Sigmoid colon (tissue), 7 donors: ENCODE results near the gene UNC119. TPM values are rescaled to one million over a fixed set of nuclear protein-coding genes. Genes with fewer than 3 reads are reported as not detected.

Experiments
- DNase-seq: peaks from one replicate; pipeline ENCODE4 v3.0.0-alpha.2; 2019
- H3K27ac ChIP-seq, 4 donors: fragments of 200-600 bp; sonication (generic); one replicate each; pipeline ENCODE4 v1.5.1; 2016 to 2019; ENCODE audit warnings: mild to moderate bottlenecking in 1 of 4
- H3K27me3 ChIP-seq, 3 donors: fragments of 200-600 bp; sonication (generic); one replicate each; pipeline ENCODE4 v1.5.1; 2019; ENCODE audit warnings: mild to moderate bottlenecking in 1 of 3
- H3K36me3 ChIP-seq, 4 donors: fragments of 200-600 bp; sonication (generic); one replicate each; pipeline ENCODE4 v1.5.1; 2016 to 2019
- H3K4me1 ChIP-seq, 4 donors: fragments of 200-600 bp; sonication (generic); one replicate each; pipeline ENCODE4 v1.5.1; 2017 to 2019
- H3K4me3 ChIP-seq, 4 donors: fragments of 200-600 bp; sonication (generic); one replicate each; pipeline ENCODE4 v1.5.1; 2017 to 2019; ENCODE audit warnings: mild to moderate bottlenecking in 2 of 4, moderate library complexity in 1 of 4
- H3K9me3 ChIP-seq, 4 donors: fragments of 200-600 bp in 3 of 4; sonication (generic) in 3 of 4; one replicate each; pipeline versions ENCODE4 v1.5.1 to v1.6.1; 2013 to 2019
- CTCF ChIP-seq, 4 experiments: fragments of 450-650 bp in 3 of 4; fragments of 200-600 bp in 1 of 4; IDR thresholded peaks; one replicate each; pipeline ENCODE4 v1.5.1; 2016 to 2019; ENCODE audit warnings: antibody characterized with exemption in 4 of 4, mild to moderate bottlenecking in 3 of 4, moderate library complexity in 2 of 4
- EP300 ChIP-seq, 4 donors: sonication (generic); formaldehyde crosslinking; IDR thresholded peaks; one replicate each; pipeline ENCODE4 v1.6.1; 2017; ENCODE audit warnings: antibody characterized with exemption in 4 of 4
- POLR2A ChIP-seq, 2 donors: fragments of 450-650 bp; IDR thresholded peaks; one replicate each; pipeline ENCODE4 v1.6.1; 2016; ENCODE audit warnings: antibody characterized with exemption in 2 of 2, mild to moderate bottlenecking in 2 of 2, moderate library complexity in 2 of 2
- POLR2AphosphoS5 ChIP-seq, 4 donors: sonication (generic); formaldehyde crosslinking; IDR thresholded peaks; one replicate each; pipeline ENCODE4 v1.6.1; 2017; ENCODE audit warnings: antibody characterized with exemption in 4 of 4
- WGBS, 2 donors: extraction: QIAGEN DNeasy Blood & Tissue Kit; methylation state at CpG; one replicate each; pipeline ENCODE4 v1.1.7; 2013; 5-methylcytosine and 5-hydroxymethylcytosine counted together
- intact Hi-C: fragments of 100-400 bp; cut with DNase I; formaldehyde crosslinking; loops from one replicate; pipeline ENCODE4 v1.15.1; 2023
- polyA plus RNA-seq, 3 donors: library from polyadenylated mRNA; stranded (reverse); fragments of 200-250 nt; gene quantifications; one replicate each; pipeline ENCODE4 v1.2.3, GENCODE V29; 2013
- total RNA-seq, 4 donors: library from RNA; depleted of rRNA; stranded (reverse); fragments of >200 nt; gene quantifications; one replicate each; pipeline ENCODE4 v1.1.0, GENCODE V29; 2016
- donor health status: healthy with polysubstance abuse.
- donor health status: Bipolar disorder and iron deficiency.
- donor health status: healthy.

UNC119 gene
- total and polyA plus RNA-seq, 7 donors = 20.7 to 35.8 (median 24.3) TPM

- no peaks in the 10 kb centered on the region for H3K9me3 ChIP-seq
- H3K27me3 ChIP-seq = no peaks in the 10 kb centered on the region
- H3K36me3 ChIP-seq = peaks cover 25 to 66% (median 36%) of the 10 kb centered on the region in 4 donors
- H3K4me3 ChIP-seq = no peak overlapping the region
- 96 to 98% methylated on average over 3 of the region's 3 CpGs for WGBS, 2 donors
- TF ChIP-seq POLR2A (IDR thresholded peaks at IDR 0.05) (no peak), POLR2AphosphoS5 (IDR thresholded peaks at IDR 0.05) (no peak), CTCF (IDR thresholded peaks at IDR 0.05) (no peak), EP300 (IDR thresholded peaks at IDR 0.05) (no peak)
- intact Hi-C loops = no loop called here
- H3K27ac ChIP-seq = no peak overlapping the region
- DNase-seq = no peak
- peaks cover 0 to 22% (median 18%) of the 10 kb centered on the region in 4 donors for H3K4me1 ChIP-seq
These were observed 2.6 kb upstream of the UNC119 start for GRCh38 chr17:28555022-28555421.

GRCh38 chr17:28554565-28554964 is 2.1 kb upstream of the UNC119 start:
- Histone ChIP-seq H3K4me3 (no peak overlapping the region), H3K4me1 (peaks cover 0 to 27% (median 18%) of the 10 kb centered on the region in 4 donors), H3K27me3 (no peaks in the 10 kb centered on the region), H3K27ac (no peak overlapping the region), H3K36me3 (peaks cover 21 to 62% (median 32%) of the 10 kb centered on the region in 4 donors), H3K9me3 (no peaks in the 10 kb centered on the region)
- intact Hi-C loops = loop anchor here (5.0 kb wide), 2 partner anchors 43 to 58 kb away; partner anchors contain the start of genes RSKR and SPAG5
- no peak for TF ChIP-seq POLR2A (IDR thresholded peaks at IDR 0.05)
- no peak for TF ChIP-seq POLR2AphosphoS5 (IDR thresholded peaks at IDR 0.05)
- TF ChIP-seq EP300 (IDR thresholded peaks at IDR 0.05) = no peak
- no peak for TF ChIP-seq CTCF (IDR thresholded peaks at IDR 0.05)
- DNase-seq = no peak
- 82 to 98% methylated on average over 6 of the region's 6 CpGs for WGBS, 2 donors

- Histone ChIP-seq H3K9me3 (no peaks in the 10 kb centered on the region), H3K27me3 (no peaks in the 10 kb centered on the region), H3K4me3 (peak overlapping the region in 3 of 4 donors; percentile 92 to 96 (median 96)), H3K36me3 (peaks cover 12 to 47% (median 30%) of the 10 kb centered on the region in 4 donors), H3K4me1 (peaks cover 0 to 27% (median 20%) of the 10 kb centered on the region in 4 donors), H3K27ac (peak overlapping the region; percentile 75 to 83 (median 79))
- DNase-seq = no peak
- intact Hi-C loops = loop anchor here (5.0 kb wide), 2 partner anchors 44 to 59 kb away; partner anchors contain the start of genes RSKR and SPAG5
- 92 to 94% methylated on average over 5 of the region's 5 CpGs for WGBS, 2 donors
- TF ChIP-seq EP300 (IDR thresholded peaks at IDR 0.05) = no peak
- TF ChIP-seq CTCF (IDR thresholded peaks at IDR 0.05) = no peak
- TF ChIP-seq POLR2AphosphoS5 (IDR thresholded peaks at IDR 0.05) = no peak
- no peak for TF ChIP-seq POLR2A (IDR thresholded peaks at IDR 0.05)
These were observed 629 bp upstream of the UNC119 start for GRCh38 chr17:28553000-28553505.

- Histone ChIP-seq H3K36me3 (peaks cover 8 to 41% (median 28%) of the 10 kb centered on the region in 4 donors), H3K27me3 (no peaks in the 10 kb centered on the region), H3K4me3 (peak overlapping the region; percentile 78 to 96 (median 94)), H3K4me1 (peaks cover 0 to 30% (median 20%) of the 10 kb centered on the region in 4 donors), H3K9me3 (no peaks in the 10 kb centered on the region), H3K27ac (peak overlapping the region; percentile 75 to 83 (median 79))
- no peak for DNase-seq
- WGBS, 2 donors = 12 to 19% methylated on average over 10 of the region's 10 CpGs
- no peak for TF ChIP-seq EP300 (IDR thresholded peaks at IDR 0.05)
- TF ChIP-seq POLR2A (IDR thresholded peaks at IDR 0.05) = no peak
- no peak for TF ChIP-seq CTCF (IDR thresholded peaks at IDR 0.05)
- TF ChIP-seq POLR2AphosphoS5 (IDR thresholded peaks at IDR 0.05) = no peak
- intact Hi-C loops = loop anchor here (5.0 kb wide), 2 partner anchors 46 to 61 kb away; partner anchors contain the start of genes RSKR and SPAG5
These were observed 826 bp downstream of the UNC119 start for GRCh38 chr17:28551421-28552175.
